Transverse colon (tissue), 4 donors: ENCODE measurements around the gene PCGF1. TPM values are rescaled to one million over a fixed set of nuclear protein-coding genes. Genes with fewer than 3 reads are reported as not detected.
A peak's percentile ranks its signal among the peaks of the same experiment; 100 is the strongest.

Source experiments
- DNase-seq: peaks from one replicate; pipeline ENCODE4 v3.0.0-alpha.2; 2019
- H3K27ac ChIP-seq, 4 donors: fragments of 200-600 bp; sonication (generic); 2 replicates each; pipeline ENCODE4 v1.5.1; 2016 to 2018; ENCODE audit warnings: inconsistent platforms in 4 of 4
- H3K27me3 ChIP-seq: fragments of 200-600 bp; sonication (generic); 2 replicates; pipeline ENCODE4 v1.5.1; 2017; ENCODE audit warnings: inconsistent platforms
- H3K36me3 ChIP-seq, 4 donors: fragments of 200-600 bp; sonication (generic); 2 replicates each; pipeline ENCODE4 v1.5.1; 2017 to 2019; ENCODE audit warnings: inconsistent platforms in 4 of 4
- H3K4me1 ChIP-seq, 4 donors: fragments of 200-600 bp; sonication (generic); 2 replicates each; pipeline ENCODE4 v1.5.1; 2017 to 2020; ENCODE audit warnings: inconsistent platforms in 4 of 4
- H3K4me3 ChIP-seq, 4 donors: fragments of 200-600 bp; sonication (generic); 1 replicate in 1 of 4; 2 replicates in 3 of 4; pipeline versions ENCODE4 v1.5.1 to v1.6.1; 2017 to 2019; ENCODE audit warnings: inconsistent platforms in 4 of 4
- H3K9me3 ChIP-seq, 2 donors: fragments of 200-600 bp; sonication (generic); 2 replicates each; pipeline ENCODE4 v1.5.1; 2017 to 2019; ENCODE audit warnings: inconsistent platforms in 2 of 2
- EP300 ChIP-seq: sonication (generic); formaldehyde crosslinking; IDR thresholded peaks from one replicate; pipeline ENCODE4 v1.6.1; 2017; ENCODE audit warnings: antibody characterized with exemption, low read depth
- POLR2A ChIP-seq: fragments of 450-650 bp; IDR thresholded peaks from one replicate; pipeline ENCODE4 v1.6.1; 2016; ENCODE audit warnings: antibody characterized with exemption, mild to moderate bottlenecking, moderate library complexity
- POLR2AphosphoS5 ChIP-seq, 3 donors: sonication (generic); formaldehyde crosslinking; IDR thresholded peaks; one replicate each; pipeline ENCODE4 v1.6.1; 2016; ENCODE audit warnings: antibody characterized with exemption in 3 of 3
- WGBS, 2 donors: methylation state at CpG; one replicate each; pipeline ENCODE4 v1.1.5; 2018; ENCODE audit warnings: low coverage in 1 of 2; 5-methylcytosine and 5-hydroxymethylcytosine counted together
- in situ Hi-C, 4 donors: fragments of 200-750 bp; cut with MboI; loops; one replicate each; pipeline versions ENCODE4 v1.15.0 to v1.15.1; 2017; ENCODE audit warnings: low sequenced_read_pairs in 3 of 4, low pct_ligation_motif_present in 1 of 4, low pct_unique_long_range_greater_than_20kb in 1 of 4
- intact Hi-C: fragments of 100-400 bp; cut with DNase I; formaldehyde crosslinking; loops from one replicate; pipeline ENCODE4 v1.15.1; 2023; ENCODE audit warnings: low total_unique reads
- total RNA-seq, 4 donors: library from RNA; depleted of rRNA; stranded (reverse); fragments of >200 nt; gene quantifications; one replicate each; pipeline ENCODE4 v1.1.0, GENCODE V29; 2016
- TF ChIP-seq, protein P1 (sequence below), 5 experiments: fragments of 200-600 bp in 3 of 5; fragments of 450-650 bp in 2 of 5; sonication (generic) in 3 of 5; IDR thresholded peaks; 1 replicate in 2 of 5; 2 replicates in 3 of 5; pipeline ENCODE4 v1.5.1; 2016 to 2017; ENCODE audit warnings: antibody characterized with exemption in 5 of 5, inconsistent platforms in 3 of 5, mild to moderate bottlenecking in 2 of 5, moderate library complexity in 1 of 5

The PCGF1 gene
- total RNA-seq, result 10 to 100 TPM in 3 of 4 donors, 1 to 10 TPM in 1; 3.7 to 23.9 (median 19.3) TPM

DNA sequence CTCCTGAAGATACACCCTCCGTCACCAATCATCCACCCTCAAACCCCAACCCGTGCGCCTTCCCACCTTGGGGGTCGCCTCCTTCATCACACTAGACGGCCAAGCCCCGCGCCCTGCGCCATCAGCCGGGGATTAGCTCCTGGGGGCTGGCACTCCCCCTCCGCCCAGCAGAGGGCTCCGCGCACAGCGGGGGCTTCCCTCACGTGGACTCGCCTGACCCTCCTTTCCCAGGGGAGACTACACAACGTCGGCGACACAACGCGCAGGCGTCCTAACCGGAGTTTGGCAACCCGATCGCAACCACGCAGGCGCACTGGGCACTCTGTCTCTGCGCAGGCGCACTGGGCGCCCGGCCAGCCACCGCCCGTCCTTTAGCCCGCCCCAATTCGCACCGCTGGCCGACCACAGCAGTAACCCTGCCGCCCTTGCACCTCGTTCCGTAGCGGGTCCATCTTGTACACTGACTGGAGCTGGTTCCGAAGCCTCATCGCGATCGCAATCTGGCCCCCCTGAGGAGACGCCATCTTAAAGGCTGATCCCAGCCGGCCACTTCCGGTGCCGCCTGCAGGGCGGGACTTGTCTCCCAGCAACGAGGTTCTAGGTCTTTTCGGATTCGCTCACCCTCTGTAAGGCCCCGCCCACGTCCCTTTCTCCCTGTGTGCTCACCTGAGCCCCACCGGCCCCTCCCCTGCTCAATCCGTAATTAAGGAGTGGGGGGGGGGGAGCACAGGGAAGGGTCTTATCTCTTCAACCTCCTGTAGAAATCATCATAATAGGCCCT, at the start of gene PCGF1:
PCGF1 (minus strand) TSS at position 551 of the 781 bp plus-strand sequence; CDS start at position 524, 27 bp downstream.
- TF ChIP-seq EP300, result no peak
- TF ChIP-seq, protein P1, sequence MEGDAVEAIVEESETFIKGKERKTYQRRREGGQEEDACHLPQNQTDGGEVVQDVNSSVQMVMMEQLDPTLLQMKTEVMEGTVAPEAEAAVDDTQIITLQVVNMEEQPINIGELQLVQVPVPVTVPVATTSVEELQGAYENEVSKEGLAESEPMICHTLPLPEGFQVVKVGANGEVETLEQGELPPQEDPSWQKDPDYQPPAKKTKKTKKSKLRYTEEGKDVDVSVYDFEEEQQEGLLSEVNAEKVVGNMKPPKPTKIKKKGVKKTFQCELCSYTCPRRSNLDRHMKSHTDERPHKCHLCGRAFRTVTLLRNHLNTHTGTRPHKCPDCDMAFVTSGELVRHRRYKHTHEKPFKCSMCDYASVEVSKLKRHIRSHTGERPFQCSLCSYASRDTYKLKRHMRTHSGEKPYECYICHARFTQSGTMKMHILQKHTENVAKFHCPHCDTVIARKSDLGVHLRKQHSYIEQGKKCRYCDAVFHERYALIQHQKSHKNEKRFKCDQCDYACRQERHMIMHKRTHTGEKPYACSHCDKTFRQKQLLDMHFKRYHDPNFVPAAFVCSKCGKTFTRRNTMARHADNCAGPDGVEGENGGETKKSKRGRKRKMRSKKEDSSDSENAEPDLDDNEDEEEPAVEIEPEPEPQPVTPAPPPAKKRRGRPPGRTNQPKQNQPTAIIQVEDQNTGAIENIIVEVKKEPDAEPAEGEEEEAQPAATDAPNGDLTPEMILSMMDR (IDR thresholded peaks at IDR 0.05), result peak; percentile 12 to 50 (median 25)
- peak; percentile 42 to 82 (median 78) for TF ChIP-seq POLR2AphosphoS5 (IDR thresholded peaks at IDR 0.05)
- peak; percentile 75 for TF ChIP-seq POLR2A
- H3K4me1 ChIP-seq, result peaks cover 12 to 44% (median 36%) of the 10 kb centered on the region in 4 donors
- no peaks in the 10 kb centered on the region for H3K9me3 ChIP-seq
- no peaks in the 10 kb centered on the region for H3K36me3 ChIP-seq
- peaks cover 41% of the 10 kb centered on the region for H3K27me3 ChIP-seq
- peak; percentile 100 for DNase-seq
- in situ Hi-C loops (no loop called here), intact Hi-C loops (loop anchor here (2.0 kb wide), 1 partner anchor 23 kb away; no protein-coding TSS in a partner anchor)
- H3K27ac ChIP-seq, result peak within 1 kb of the TSS; percentile 90 to 98 (median 92)
- 0 to 2% methylated on average over 2 to 47 of the region's 56 CpGs for WGBS, 2 donors
- peak within 1 kb of the TSS; percentile 44 to 81 (median 67) for H3K4me3 ChIP-seq

DNA sequence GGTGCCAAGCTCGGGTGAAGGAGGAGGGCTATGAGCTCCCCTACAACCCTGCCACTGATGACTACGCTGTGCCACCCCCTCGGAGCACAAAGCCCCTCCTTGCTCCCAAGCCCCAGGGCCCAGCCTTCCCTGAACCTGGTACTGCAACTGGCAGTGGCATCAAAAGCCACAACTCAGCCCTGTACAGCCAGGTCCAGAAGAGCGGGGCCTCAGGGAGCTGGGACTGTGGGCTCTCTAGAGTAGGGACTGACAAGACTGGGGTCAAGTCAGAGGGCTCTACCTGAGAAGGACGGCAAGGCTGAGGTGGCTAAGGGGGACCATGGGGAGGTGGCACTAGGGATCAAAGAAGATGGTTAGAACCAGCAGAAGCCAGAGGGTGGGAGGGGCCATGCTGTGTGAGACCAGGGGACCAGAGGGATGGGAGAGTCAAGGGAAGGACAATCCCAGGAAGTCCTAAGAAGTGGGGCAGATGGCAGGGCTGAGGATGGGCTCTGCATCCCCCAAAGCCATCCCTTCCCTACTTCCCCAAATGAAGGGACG, 49.4 kb upstream of the PCGF1 start:
- no peak for DNase-seq
- in situ Hi-C loops (no loop called here), intact Hi-C loops (no loop called here)
- Histone ChIP-seq H3K27me3 (no peaks in the 10 kb centered on the region), H3K36me3 (no peaks in the 10 kb centered on the region), H3K4me1 (peaks cover 4 to 35% (median 19%) of the 10 kb centered on the region in 4 donors), H3K9me3 (no peaks in the 10 kb centered on the region), H3K27ac (no peak overlapping the region), H3K4me3 (no peak overlapping the region)
- no peak for TF ChIP-seq POLR2A
- TF ChIP-seq, protein P1 (IDR thresholded peaks at IDR 0.05), result no peak
- TF ChIP-seq EP300, result no peak
- TF ChIP-seq POLR2AphosphoS5 (IDR thresholded peaks at IDR 0.05), result no peak
- WGBS, 2 donors, result 78 to 82% methylated on average over 1 to 6 of the region's 6 CpGs

DNA sequence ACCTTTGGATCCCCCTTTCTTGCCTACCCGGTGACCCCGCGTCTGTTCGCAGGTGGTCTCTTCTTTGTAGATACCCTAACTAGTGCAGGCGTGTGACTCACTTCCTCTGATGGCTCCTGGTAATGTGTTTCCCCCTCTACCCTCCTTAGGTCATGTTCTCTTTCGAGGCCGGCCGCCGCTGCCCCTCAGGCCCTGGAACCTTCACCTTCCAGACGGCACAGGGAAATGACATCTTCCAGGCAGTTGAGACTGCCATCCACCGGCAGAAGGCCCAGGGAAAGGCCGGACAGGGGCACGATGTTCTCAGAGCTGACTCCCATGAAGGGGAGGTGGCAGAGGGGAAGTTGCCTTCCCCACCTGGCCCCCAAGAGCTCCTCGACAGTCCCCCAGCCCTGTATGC, 48.7 kb upstream of the PCGF1 start:
- H3K9me3 ChIP-seq, result no peaks in the 10 kb centered on the region
- H3K27me3 ChIP-seq, result no peaks in the 10 kb centered on the region
- peak overlapping the region in 2 of 4 donors; percentile 84 to 91 for H3K27ac ChIP-seq
- peak overlapping the region in 1 of 4 donors; percentile 92 for H3K4me3 ChIP-seq
- 91% methylated on average over 14 of the region's 14 CpGs; no CpG with 5 or more reads in 1 of the 2 donors for WGBS, 2 donors
- peaks cover 4 to 35% (median 19%) of the 10 kb centered on the region in 4 donors for H3K4me1 ChIP-seq
- DNase-seq, result no peak
- no peaks in the 10 kb centered on the region for H3K36me3 ChIP-seq
- in situ Hi-C loops (no loop called here), intact Hi-C loops (no loop called here)
- TF ChIP-seq POLR2A (no peak), EP300 (no peak), POLR2AphosphoS5 (IDR thresholded peaks at IDR 0.05) (no peak)
- TF ChIP-seq, protein P1 (IDR thresholded peaks at IDR 0.05), result no peak

DNA sequence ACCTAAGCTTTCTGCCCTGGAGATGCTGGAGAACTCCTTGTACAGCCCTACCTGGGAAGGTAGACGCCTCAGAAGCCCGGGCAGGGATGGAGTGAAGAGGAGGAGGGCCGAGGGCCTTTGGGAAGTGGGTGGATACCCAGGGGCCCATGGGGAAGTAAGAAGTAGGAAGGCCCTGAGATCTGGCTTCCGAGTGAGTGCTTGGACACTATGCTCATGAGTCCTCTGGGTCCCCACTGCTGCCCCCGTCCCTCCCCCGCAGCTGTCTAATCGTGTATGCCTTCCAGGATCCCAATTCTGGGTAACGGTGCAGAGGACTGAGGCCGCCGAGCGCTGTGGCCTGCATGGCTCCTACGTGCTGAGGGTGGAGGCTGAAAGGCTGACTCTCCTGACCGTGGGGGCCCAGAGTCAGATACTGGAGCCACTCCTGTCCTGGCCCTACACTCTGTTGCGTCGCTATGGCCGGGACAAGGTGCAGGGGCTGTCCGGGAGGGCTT, 48.2 kb upstream of the PCGF1 start:
- Histone ChIP-seq H3K27ac (peak overlapping the region; percentile 83 to 91 (median 86)), H3K4me3 (peak overlapping the region; percentile 44 to 92 (median 68)), H3K9me3 (no peaks in the 10 kb centered on the region), H3K36me3 (no peaks in the 10 kb centered on the region), H3K4me1 (peaks cover 4 to 35% (median 19%) of the 10 kb centered on the region in 4 donors), H3K27me3 (no peaks in the 10 kb centered on the region)
- DNase-seq, result no peak
- no peak for TF ChIP-seq POLR2A
- TF ChIP-seq EP300, result no peak
- TF ChIP-seq, protein P1 (IDR thresholded peaks at IDR 0.05), result no peak
- no peak for TF ChIP-seq POLR2AphosphoS5 (IDR thresholded peaks at IDR 0.05)
- in situ Hi-C loops, result no loop called here
- intact Hi-C loops, result no loop called here
- 70% methylated on average over 17 of the region's 17 CpGs; no CpG with 5 or more reads in 1 of the 2 donors for WGBS, 2 donors
